GM21390 (cell line): Measurements from ENCODE around the gene CRYGD.
A peak's percentile ranks its signal among the peaks of the same experiment; 100 is the strongest.

Source experiments
- ATAC-seq: cut with Tn5 transposase; IDR thresholded peaks from one replicate; pipeline ENCODE4 v1.9.1; 2021; ENCODE audit not compliant: unreplicated experiment

CRYGD gene

GRCh38 chr2:208090420-208090819 is 33.9 kb downstream of the CRYGD start:
- no peak for ATAC-seq

GRCh38 chr2:208086029-208086428 is 38.3 kb downstream of the CRYGD start:
- no peak for ATAC-seq

GRCh38 chr2:208083807-208084206 is 40.5 kb downstream of the CRYGD start:
- ATAC-seq = no peak

GRCh38 chr2:208077276-208077675 is 47.0 kb downstream of the CRYGD start:
- no peak for ATAC-seq

GRCh38 chr2:208074610-208075356 is 49.5 kb downstream of the CRYGD start:
- ATAC-seq = no peak

GRCh38 chr2:208072250-208072892 is 52.0 kb downstream of the CRYGD start:
- peak; percentile 91 for ATAC-seq
